NB4 (cell line): ENCODE measurements around the gene IL12B.

Experiments used
- POLR2A ChIP-seq: IDR thresholded peaks from 2 replicates; pipeline ENCODE4 v1.6.1; 2011; ENCODE audit warnings: mild to moderate bottlenecking; ENCODE audit not compliant: insufficient read length; ENCODE audit errors: extremely low read depth
- TF ChIP-seq, protein P1 (sequence below): IDR thresholded peaks from one replicate; pipeline ENCODE4 v1.5.1; 2012; ENCODE audit warnings: low read depth, low read length

DNA sequence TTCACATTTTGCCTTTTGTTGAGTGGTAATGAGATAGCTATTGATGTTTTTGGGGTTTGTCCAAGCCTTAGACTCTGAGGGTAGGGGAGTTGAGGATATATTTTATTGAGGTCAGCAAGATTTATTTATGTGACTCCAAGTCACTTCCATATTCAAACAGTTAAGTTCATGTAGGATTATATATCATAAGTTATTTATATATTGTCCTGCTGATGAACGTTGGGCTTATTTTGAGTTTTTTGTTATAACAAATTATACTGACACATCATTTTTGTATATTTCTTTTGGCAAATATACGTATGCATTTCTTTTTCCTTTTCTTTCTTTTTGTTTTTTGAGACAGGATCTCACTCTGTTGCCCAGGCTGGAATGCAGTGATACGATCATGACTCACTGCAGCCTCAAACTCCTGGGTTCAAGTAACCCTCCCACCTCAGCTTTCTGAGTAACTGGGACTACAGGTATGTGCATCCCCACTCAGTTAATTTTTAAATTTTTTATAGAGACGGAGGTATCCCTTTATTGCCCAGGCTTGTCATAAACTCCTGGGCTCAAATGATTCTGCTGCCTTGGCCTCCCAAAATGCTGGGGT lies 23.5 kb upstream of the IL12B start:
- TF ChIP-seq, protein P1, sequence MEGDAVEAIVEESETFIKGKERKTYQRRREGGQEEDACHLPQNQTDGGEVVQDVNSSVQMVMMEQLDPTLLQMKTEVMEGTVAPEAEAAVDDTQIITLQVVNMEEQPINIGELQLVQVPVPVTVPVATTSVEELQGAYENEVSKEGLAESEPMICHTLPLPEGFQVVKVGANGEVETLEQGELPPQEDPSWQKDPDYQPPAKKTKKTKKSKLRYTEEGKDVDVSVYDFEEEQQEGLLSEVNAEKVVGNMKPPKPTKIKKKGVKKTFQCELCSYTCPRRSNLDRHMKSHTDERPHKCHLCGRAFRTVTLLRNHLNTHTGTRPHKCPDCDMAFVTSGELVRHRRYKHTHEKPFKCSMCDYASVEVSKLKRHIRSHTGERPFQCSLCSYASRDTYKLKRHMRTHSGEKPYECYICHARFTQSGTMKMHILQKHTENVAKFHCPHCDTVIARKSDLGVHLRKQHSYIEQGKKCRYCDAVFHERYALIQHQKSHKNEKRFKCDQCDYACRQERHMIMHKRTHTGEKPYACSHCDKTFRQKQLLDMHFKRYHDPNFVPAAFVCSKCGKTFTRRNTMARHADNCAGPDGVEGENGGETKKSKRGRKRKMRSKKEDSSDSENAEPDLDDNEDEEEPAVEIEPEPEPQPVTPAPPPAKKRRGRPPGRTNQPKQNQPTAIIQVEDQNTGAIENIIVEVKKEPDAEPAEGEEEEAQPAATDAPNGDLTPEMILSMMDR = no peak
- TF ChIP-seq POLR2A = no peak
